Uterus (tissue), 4 donors: ENCODE measurements around the gene DIAPH3. TPM values are rescaled to one million over a fixed set of nuclear protein-coding genes. Genes with fewer than 3 reads are reported as not detected.

Experiments used
- DNase-seq, 2 donors: peaks; one replicate each; pipeline ENCODE4 v3.0.0-alpha.2; 2019 to 2020
- H3K27ac ChIP-seq, 2 donors: fragments of 200-600 bp; sonication (generic); 1 replicate in 1 of 2; 2 replicates in 1 of 2; pipeline ENCODE4 v1.5.1; 2016 to 2018
- H3K27me3 ChIP-seq, 2 donors: fragments of 200-600 bp; sonication (generic); one replicate each; pipeline ENCODE4 v1.5.1; 2018 to 2019; ENCODE audit warnings: control low read depth in 1 of 2
- H3K36me3 ChIP-seq, 2 donors: fragments of 200-600 bp; sonication (generic); one replicate each; pipeline ENCODE4 v1.5.1; 2019; ENCODE audit warnings: control low read depth in 1 of 2
- H3K4me1 ChIP-seq, 2 donors: fragments of 200-600 bp; sonication (generic); one replicate each; pipeline ENCODE4 v1.5.1; 2018 to 2019; ENCODE audit warnings: control low read depth in 1 of 2
- H3K4me3 ChIP-seq, 2 donors: fragments of 200-600 bp; sonication (generic); 1 replicate in 1 of 2; 2 replicates in 1 of 2; pipeline ENCODE4 v1.5.1; 2018 to 2019; ENCODE audit warnings: mild to moderate bottlenecking in 1 of 2
- H3K9me3 ChIP-seq, 2 donors: fragments of 200-600 bp; sonication (generic); one replicate each; pipeline ENCODE4 v1.5.1; 2019; ENCODE audit warnings: control low read depth in 1 of 2
- POLR2A ChIP-seq, 2 donors: fragments of 450-650 bp; IDR thresholded peaks; one replicate each; pipeline ENCODE4 v1.6.1; 2016; ENCODE audit warnings: antibody characterized with exemption in 2 of 2, mild to moderate bottlenecking in 1 of 2, moderate library complexity in 1 of 2
- intact Hi-C: fragments of 100-400 bp; cut with DNase I; formaldehyde crosslinking; loops from one replicate; pipeline ENCODE4 v1.15.1; 2023; ENCODE audit warnings: low total_unique reads
- small RNA-seq: library from RNA; depleted of rRNA; stranded (forward); fragments of <200 nt; gene quantifications from one replicate; pipeline ENCODE3, GENCODE V24; 2016
- total RNA-seq, 4 donors: library from RNA; depleted of rRNA in 3 of 4; stranded (reverse); fragments of >200 nt in 3 of 4; gene quantifications; one replicate each; pipeline versions ENCODE4 v1.1.0 to v1.2.4, GENCODE V29; 2014 to 2023
- TF ChIP-seq, protein P1 (sequence below), 4 experiments: fragments of 200-600 bp in 2 of 4; fragments of 450-650 bp in 2 of 4; sonication (generic) in 2 of 4; IDR thresholded peaks; one replicate each; pipeline ENCODE4 v1.5.1; 2016 to 2019; ENCODE audit warnings: antibody characterized with exemption in 4 of 4, mild to moderate bottlenecking in 2 of 4, moderate library complexity in 1 of 4
- donor health status: DM: yes; HTN: yes; CAD: no.

DIAPH3 gene
- total RNA-seq, 4 donors from 2014 or later: 11.4 TPM; not detected in 3

DNA sequence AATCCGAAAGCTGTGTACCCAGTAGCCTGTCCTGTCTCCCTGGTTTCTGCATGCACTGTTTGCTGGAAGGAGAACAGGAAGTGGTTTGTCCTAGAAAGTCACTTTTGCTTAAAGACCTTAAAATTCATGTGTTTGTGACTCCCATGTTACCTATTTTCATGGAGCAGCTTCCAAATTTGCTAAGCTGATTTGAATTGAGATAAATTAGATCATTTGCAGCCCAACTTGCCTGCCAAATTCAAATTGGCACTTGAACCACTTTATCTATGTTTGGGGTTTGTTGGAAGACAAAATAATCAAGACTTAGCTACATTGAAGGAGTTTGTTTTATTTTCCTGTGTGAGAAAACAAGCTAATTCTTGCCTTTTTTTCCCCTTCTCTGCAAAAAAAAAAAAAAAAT, 532.5 kb downstream of the DIAPH3 start:
- intact Hi-C loops: no loop called here
- DNase-seq: no peak
- H3K4me1 ChIP-seq: no peaks in the 10 kb centered on the region
- no peak overlapping the region for H3K27ac ChIP-seq
- TF ChIP-seq, protein P1, sequence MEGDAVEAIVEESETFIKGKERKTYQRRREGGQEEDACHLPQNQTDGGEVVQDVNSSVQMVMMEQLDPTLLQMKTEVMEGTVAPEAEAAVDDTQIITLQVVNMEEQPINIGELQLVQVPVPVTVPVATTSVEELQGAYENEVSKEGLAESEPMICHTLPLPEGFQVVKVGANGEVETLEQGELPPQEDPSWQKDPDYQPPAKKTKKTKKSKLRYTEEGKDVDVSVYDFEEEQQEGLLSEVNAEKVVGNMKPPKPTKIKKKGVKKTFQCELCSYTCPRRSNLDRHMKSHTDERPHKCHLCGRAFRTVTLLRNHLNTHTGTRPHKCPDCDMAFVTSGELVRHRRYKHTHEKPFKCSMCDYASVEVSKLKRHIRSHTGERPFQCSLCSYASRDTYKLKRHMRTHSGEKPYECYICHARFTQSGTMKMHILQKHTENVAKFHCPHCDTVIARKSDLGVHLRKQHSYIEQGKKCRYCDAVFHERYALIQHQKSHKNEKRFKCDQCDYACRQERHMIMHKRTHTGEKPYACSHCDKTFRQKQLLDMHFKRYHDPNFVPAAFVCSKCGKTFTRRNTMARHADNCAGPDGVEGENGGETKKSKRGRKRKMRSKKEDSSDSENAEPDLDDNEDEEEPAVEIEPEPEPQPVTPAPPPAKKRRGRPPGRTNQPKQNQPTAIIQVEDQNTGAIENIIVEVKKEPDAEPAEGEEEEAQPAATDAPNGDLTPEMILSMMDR (IDR thresholded peaks at IDR 0.05): no peak
- TF ChIP-seq POLR2A (IDR thresholded peaks at IDR 0.05): no peak
- H3K9me3 ChIP-seq: no peaks in the 10 kb centered on the region
- H3K36me3 ChIP-seq: no peaks in the 10 kb centered on the region
- H3K4me3 ChIP-seq: no peak overlapping the region
- no peaks in the 10 kb centered on the region for H3K27me3 ChIP-seq

DNA sequence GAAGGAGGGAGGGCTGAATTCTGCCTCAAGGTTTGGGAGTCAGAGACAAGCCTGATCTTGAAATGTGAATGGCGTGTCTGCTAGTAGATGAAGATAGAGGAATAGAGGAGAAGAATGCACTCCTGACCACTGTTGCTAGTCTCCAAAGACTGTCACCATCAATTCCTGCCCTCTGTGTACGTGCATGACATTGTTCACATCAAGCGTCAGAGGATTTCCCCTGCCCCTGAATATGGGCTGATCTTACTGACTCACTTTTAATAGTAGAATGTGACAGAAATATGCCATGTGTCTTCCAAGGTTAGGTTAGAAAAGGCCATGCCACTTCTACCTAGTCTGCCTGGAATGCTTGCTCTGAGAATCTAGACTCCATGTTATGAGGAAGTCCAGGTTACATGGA, 538.6 kb downstream of the DIAPH3 start:
- H3K27ac ChIP-seq: no peak overlapping the region
- H3K27me3 ChIP-seq: no peaks in the 10 kb centered on the region
- H3K4me1 ChIP-seq: no peaks in the 10 kb centered on the region
- no peak for TF ChIP-seq POLR2A (IDR thresholded peaks at IDR 0.05)
- TF ChIP-seq, protein P1 (IDR thresholded peaks at IDR 0.05): no peak
- DNase-seq: no peak
- no peaks in the 10 kb centered on the region for H3K36me3 ChIP-seq
- no peak overlapping the region for H3K4me3 ChIP-seq
- intact Hi-C loops: no loop called here
- H3K9me3 ChIP-seq: no peaks in the 10 kb centered on the region

DNA sequence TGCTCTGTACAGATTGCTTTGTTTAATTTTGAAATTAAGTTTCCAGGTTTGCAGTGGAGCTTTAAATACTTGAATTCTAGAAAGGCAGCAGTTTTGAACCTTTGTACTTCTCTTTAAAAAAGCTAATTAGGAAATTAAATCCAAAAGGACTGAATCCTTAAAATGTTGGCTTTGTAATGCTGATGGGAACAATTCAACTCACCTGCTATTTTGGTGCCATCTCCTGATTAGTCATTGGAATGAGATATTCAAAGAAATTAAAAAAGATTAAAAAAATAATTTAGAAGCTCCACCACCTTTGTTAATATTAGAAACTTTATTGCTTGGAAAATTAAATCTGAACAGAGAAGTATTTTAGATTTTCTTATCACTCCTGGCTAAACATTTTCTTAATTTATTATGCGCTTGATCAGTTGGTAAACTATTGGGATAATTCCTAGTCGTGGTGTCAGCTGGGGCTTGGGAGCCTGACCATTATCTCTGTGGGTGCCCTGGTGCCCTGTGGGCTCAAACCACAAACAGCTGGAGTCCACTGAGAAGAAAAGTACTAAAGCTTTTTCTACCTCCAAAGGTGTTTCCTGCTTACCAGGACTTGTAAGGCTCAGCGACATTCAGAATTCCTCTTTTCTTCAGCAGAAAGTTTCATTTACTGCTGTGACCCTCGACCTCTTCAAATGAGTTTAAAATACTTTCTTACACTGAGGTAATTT, 540.4 kb downstream of the DIAPH3 start:
- H3K27ac ChIP-seq: no peak overlapping the region
- TF ChIP-seq, protein P1 (IDR thresholded peaks at IDR 0.05): no peak
- TF ChIP-seq POLR2A (IDR thresholded peaks at IDR 0.05): no peak
- intact Hi-C loops: no loop called here
- H3K9me3 ChIP-seq: peaks cover 0 to 3% of the 10 kb centered on the region in 2 donors
- no peaks in the 10 kb centered on the region for H3K4me1 ChIP-seq
- H3K36me3 ChIP-seq: no peaks in the 10 kb centered on the region
- DNase-seq: no peak
- H3K27me3 ChIP-seq: no peaks in the 10 kb centered on the region
- H3K4me3 ChIP-seq: no peak overlapping the region

DNA sequence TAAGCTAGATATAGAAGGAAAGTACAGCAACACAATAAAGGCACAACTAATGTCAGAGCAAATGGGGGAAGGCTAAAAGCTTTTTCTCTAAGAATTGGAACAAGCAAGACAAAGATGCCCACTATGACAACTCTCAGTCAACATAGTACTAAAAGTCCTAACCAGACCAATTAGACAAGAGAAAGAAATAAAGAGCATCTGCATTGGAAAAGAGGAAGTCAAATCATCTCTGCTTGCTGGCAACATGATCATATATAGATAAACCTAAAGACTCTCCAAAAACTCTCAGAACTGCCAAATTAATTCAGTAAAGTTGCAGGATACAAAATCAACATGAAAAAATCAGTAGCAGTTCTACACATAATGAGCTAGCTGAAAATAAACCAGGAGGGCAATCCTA, 542.0 kb downstream of the DIAPH3 start:
- Histone ChIP-seq H3K36me3 (no peaks in the 10 kb centered on the region), H3K9me3 (peaks cover 0 to 3% of the 10 kb centered on the region in 2 donors)
- intact Hi-C loops: no loop called here

More for the DNA sequence above, 542.0 kb downstream of the DIAPH3 start:
- Histone ChIP-seq H3K27me3 (no peaks in the 10 kb centered on the region), H3K4me1 (no peaks in the 10 kb centered on the region), H3K27ac (no peak overlapping the region), H3K4me3 (no peak overlapping the region)
- no peak for DNase-seq
- TF ChIP-seq, protein P1 (IDR thresholded peaks at IDR 0.05): no peak
- no peak for TF ChIP-seq POLR2A (IDR thresholded peaks at IDR 0.05)

Small RNAs within 50 kb of the gene (small RNA-seq; reads per million reads assigned to genes)
- gene RN7SL375P (not detected), gene RNY4P28 (not detected)

Other genes with a start within 250 kb of the DIAPH3 start
- gene TDRD3, start 233.3 kb upstream of the DIAPH3 start, total RNA-seq: 10 to 100 TPM; 18.2 to 76.8 (median 48.4) TPM